ENCODE results near the gene ISM2.

Gene ISM2

DNA sequence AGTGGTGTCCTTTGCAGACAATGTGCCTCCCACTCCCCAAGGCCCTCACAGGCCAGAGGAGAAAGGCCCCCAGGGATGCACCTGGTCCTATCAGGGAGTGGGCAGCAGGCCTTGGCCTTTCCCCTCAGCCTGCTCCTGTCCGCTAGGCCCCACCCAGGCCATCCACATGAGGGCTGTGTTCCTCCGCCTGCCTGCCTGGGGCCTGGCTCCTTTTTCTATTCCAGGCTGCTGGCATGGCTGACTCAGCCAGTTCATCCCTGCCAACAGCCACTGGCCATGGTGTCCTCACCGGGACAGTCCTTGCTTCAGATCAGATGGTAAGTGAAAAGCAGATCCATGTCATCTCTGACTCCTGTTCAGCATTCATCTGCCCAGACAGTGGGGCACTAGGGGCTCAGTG lies 13.4 kb downstream of the ISM2 start:
- Histone ChIP-seq H3K27ac (ENCODE audit: low read length) (no peak overlapping the region), H3K27me3 (ENCODE audit: low read depth, low read length) (no peaks in the 10 kb centered on the region), H3K4me3 (ENCODE audit: low read depth in 1 of 2, low read length in 2 of 2) (no peak overlapping the region), H3K36me3 (ENCODE audit: control insufficient read depth in 1 of 2, insufficient read depth in 2 of 2, low read length in 2 of 2) (no peaks in the 10 kb centered on the region), H3K9me3 (ENCODE audit: control insufficient read depth in 1 of 2, low read length in 2 of 2) (no peaks in the 10 kb centered on the region), H3K4me1 (ENCODE audit: control insufficient read depth in 1 of 2, insufficient read depth in 2 of 2, low read length in 2 of 2) (no peaks in the 10 kb centered on the region)

DNA sequence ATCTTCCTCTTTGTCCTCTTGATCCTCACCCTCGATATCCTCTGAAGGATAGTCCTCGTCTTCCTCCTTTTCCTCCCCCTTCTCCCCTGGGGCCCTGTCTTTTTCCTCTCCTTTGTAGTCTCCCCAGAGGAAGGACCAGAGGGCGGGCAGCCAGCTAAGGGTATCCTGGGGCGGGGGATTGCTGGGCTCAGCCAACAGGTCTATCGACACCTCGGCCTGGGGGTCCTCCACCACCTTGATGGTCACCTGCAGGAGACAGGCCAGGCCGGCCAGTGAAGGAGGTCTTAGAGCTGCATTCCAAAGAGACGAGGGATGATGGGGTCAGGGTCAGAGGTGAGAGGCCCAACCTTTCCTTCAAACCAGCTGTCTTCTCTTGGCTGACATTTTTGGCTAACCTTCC lies 16.2 kb downstream of the ISM2 start:
- Histone ChIP-seq H3K27me3 (ENCODE audit: low read depth, low read length) (no peaks in the 10 kb centered on the region), H3K27ac (ENCODE audit: low read length) (no peak overlapping the region), H3K4me3 (ENCODE audit: low read depth in 1 of 2, low read length in 2 of 2) (no peak overlapping the region), H3K36me3 (ENCODE audit: control insufficient read depth in 1 of 2, insufficient read depth in 2 of 2, low read length in 2 of 2) (no peaks in the 10 kb centered on the region), H3K9me3 (ENCODE audit: control insufficient read depth in 1 of 2, low read length in 2 of 2) (no peaks in the 10 kb centered on the region), H3K4me1 (ENCODE audit: control insufficient read depth in 1 of 2, insufficient read depth in 2 of 2, low read length in 2 of 2) (no peaks in the 10 kb centered on the region)

DNA sequence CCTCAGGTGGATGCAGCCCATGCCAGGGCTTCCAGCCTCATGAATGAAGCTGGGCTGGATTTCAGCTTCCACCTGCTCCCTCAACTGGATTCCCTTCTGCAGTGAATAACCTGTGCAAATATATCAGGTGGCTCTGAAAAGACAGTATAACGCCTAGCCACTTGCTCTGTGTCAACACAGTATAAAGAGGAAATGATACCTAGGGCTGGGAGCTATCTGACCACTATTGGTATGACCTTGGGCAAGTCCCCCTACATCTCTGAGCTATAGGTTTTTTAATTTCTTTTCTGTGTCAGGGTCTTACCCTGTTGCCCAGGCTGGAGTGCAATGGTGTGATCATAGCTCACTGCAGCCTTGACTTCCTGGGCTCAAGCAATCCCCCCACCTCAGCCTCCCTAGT lies 19.8 kb downstream of the ISM2 start:
- Histone ChIP-seq H3K4me1 (ENCODE audit: control insufficient read depth in 1 of 2, insufficient read depth in 2 of 2, low read length in 2 of 2) (no peaks in the 10 kb centered on the region), H3K36me3 (ENCODE audit: control insufficient read depth in 1 of 2, insufficient read depth in 2 of 2, low read length in 2 of 2) (no peaks in the 10 kb centered on the region), H3K27ac (ENCODE audit: low read length) (no peak overlapping the region)

DNA sequence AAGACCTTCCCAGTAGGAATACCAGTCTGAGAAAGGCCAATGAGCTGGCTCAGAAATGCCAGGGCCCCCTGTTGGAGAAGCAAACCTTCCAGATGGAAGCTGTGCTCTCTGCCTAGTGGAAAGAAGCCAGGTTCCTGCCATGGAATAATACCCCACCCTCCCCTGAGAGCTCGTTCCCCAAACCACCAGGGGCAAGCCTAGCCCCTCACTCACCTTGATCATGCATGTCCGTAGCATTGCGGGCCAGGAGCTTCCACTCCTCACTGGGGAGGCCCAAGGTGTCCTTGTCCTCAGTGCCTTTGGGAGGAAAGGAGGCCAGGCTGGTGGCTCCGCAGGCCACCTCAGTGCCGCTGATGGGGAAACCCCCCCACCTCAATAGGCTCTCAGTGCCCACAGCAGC lies 20.6 kb downstream of the ISM2 start:
- Histone ChIP-seq H3K9me3 (ENCODE audit: control insufficient read depth in 1 of 2, low read length in 2 of 2) (no peaks in the 10 kb centered on the region), H3K4me1 (ENCODE audit: control insufficient read depth in 1 of 2, insufficient read depth in 2 of 2, low read length in 2 of 2) (no peaks in the 10 kb centered on the region), H3K36me3 (ENCODE audit: control insufficient read depth in 1 of 2, insufficient read depth in 2 of 2, low read length in 2 of 2) (no peaks in the 10 kb centered on the region), H3K27ac (ENCODE audit: low read length) (no peak overlapping the region), H3K27me3 (ENCODE audit: low read depth, low read length) (no peaks in the 10 kb centered on the region), H3K4me3 (ENCODE audit: low read depth in 1 of 2, low read length in 2 of 2) (no peak overlapping the region)

More for the DNA sequence above, 19.8 kb downstream of the ISM2 start:
- H3K4me3 ChIP-seq (ENCODE audit: low read depth in 1 of 2, low read length in 2 of 2) = no peak overlapping the region
- no peaks in the 10 kb centered on the region for H3K27me3 ChIP-seq (ENCODE audit: low read depth, low read length)
- H3K9me3 ChIP-seq (ENCODE audit: control insufficient read depth in 1 of 2, low read length in 2 of 2) = no peaks in the 10 kb centered on the region

DNA sequence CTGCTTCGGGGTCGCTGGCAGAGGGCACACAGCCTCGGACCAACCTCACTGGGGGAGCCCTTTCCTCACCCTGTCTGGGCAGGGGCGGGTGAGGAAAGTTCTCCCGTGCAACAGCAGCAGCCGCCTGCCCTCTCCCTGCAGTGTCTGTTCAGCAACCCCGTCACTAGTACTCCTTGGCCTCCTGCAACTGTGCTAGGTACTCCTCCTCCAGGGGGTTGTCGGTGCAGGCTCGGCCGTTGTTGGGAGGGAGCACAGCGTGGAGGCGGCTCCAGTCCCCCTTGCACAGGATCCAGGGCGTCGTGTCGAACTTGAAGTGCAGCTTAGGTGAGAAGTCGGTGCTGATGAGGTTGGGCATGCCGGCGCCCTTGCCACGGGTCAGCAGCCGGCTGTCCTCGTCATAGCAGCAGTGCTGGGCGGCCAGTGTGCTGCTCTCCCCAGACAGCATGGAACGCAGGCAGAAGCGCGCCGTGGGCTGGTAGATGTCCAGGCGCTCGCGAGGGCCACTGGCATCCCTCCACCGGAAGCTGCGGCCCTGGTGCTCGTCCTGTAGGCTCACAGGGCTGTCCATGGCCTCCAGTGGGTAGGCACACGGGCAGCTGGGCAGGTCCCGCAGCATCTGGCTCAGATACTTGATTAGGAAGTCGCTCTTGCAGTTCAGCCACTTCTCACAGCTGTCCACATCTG lies 23.0 kb downstream of the ISM2 start:
- no peak overlapping the region for H3K4me3 ChIP-seq (ENCODE audit: low read depth in 1 of 2, low read length in 2 of 2)
- no peaks in the 10 kb centered on the region for H3K4me1 ChIP-seq (ENCODE audit: control insufficient read depth in 1 of 2, insufficient read depth in 2 of 2, low read length in 2 of 2)
- H3K9me3 ChIP-seq (ENCODE audit: control insufficient read depth in 1 of 2, low read length in 2 of 2) = no peaks in the 10 kb centered on the region
- no peaks in the 10 kb centered on the region for H3K27me3 ChIP-seq (ENCODE audit: low read depth, low read length)
- no peak overlapping the region for H3K27ac ChIP-seq (ENCODE audit: low read length)
- no peaks in the 10 kb centered on the region for H3K36me3 ChIP-seq (ENCODE audit: control insufficient read depth in 1 of 2, insufficient read depth in 2 of 2, low read length in 2 of 2)

DNA sequence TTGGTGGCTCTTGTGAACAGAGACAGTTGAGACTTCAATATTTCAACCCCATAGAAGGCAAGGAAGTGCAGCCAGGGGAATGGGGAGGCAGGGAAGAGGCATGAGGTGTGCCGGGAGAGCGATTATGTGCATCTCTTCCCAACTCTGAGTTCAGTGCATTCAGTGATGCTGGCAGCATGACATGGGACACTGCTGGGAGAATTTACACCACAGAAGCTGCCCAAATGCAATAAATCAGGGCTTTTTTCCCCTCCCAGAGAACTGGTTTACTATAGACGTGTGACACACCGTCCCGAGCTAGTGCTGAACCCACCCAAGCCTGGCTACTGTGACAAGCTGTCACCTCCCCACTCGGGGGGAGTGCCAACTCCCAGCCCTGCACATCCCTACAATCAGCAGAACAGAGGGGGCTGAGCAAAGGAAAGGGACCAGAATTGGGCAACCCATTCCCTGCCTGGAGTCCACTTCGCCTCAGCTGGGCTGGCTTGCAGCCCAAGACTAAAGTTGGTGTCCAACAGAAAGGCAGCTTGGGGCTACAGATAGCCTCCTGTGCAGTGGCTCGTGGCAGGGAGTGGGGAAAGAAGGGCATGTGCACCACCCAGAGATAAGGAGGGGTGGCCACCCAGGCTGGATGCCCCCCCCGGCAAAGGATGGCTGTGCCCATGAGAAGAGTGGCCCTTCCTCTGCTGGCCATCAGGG lies 24.0 kb downstream of the ISM2 start:
- Histone ChIP-seq H3K27me3 (ENCODE audit: low read depth, low read length) (no peaks in the 10 kb centered on the region), H3K36me3 (ENCODE audit: control insufficient read depth in 1 of 2, insufficient read depth in 2 of 2, low read length in 2 of 2) (peaks cover 2% of the 10 kb centered on the region in 2 donors), H3K9me3 (ENCODE audit: control insufficient read depth in 1 of 2, low read length in 2 of 2) (no peaks in the 10 kb centered on the region), H3K4me3 (ENCODE audit: low read depth in 1 of 2, low read length in 2 of 2) (no peak overlapping the region), H3K4me1 (ENCODE audit: control insufficient read depth in 1 of 2, insufficient read depth in 2 of 2, low read length in 2 of 2) (no peaks in the 10 kb centered on the region), H3K27ac (ENCODE audit: low read length) (no peak overlapping the region)

DNA sequence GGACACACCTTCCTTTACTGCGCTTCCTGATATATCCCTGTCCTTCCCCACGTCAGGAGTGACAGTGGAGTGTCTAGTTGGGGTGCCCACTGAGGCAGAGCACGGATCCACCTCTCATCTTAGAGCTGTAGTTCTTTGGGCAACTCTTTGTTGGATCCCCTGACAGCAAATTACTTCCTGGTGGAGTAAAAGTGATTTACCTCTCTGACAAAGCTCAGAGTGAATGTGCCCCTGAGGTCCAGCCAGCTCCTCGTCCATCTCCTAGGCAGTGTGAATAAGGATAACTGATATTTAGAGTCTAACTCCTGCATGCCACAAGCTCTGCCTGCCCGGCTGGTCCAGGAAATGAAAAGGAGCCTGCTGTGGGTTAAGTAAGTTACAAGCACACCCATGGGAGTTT lies 24.7 kb downstream of the ISM2 start:
- Histone ChIP-seq H3K27me3 (ENCODE audit: low read depth, low read length) (no peaks in the 10 kb centered on the region), H3K36me3 (ENCODE audit: control insufficient read depth in 1 of 2, insufficient read depth in 2 of 2, low read length in 2 of 2) (peaks cover 9% of the 10 kb centered on the region in 2 donors), H3K9me3 (ENCODE audit: control insufficient read depth in 1 of 2, low read length in 2 of 2) (no peaks in the 10 kb centered on the region), H3K27ac (ENCODE audit: low read length) (no peak overlapping the region), H3K4me3 (ENCODE audit: low read depth in 1 of 2, low read length in 2 of 2) (no peak overlapping the region), H3K4me1 (ENCODE audit: control insufficient read depth in 1 of 2, insufficient read depth in 2 of 2, low read length in 2 of 2) (no peaks in the 10 kb centered on the region)

DNA sequence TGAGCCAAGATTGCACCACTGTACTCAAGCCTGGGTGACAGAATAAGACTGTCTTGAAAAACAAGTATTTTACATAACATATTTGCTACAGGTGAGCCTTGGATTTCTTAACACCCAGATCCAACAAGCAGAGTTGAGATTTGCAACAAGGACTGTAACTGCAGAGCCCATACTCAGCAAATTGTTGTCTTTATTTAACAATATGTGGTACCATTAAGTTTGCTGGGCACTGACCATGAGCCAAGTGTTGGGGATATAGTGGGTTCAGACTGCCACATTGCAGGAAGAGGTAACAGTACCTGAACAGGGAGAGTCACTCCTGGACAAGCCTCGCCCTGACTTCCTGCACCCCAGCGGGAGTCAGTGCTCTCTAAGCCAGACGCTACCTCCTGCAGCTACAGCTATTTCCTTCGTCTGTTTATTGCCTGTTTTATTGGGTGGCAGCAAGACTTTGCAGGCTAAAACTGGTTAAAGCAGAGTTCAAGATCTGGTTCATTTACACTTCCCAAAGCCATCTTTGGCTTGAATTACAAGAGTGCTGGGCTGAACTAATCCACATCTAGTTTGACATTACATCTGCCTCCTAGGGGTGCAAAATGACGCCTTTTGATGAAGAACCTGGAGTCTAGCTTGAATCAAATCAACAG lies 28.3 kb downstream of the ISM2 start:
- H3K27me3 ChIP-seq (ENCODE audit: low read depth, low read length) = no peaks in the 10 kb centered on the region
- H3K9me3 ChIP-seq (ENCODE audit: control insufficient read depth in 1 of 2, low read length in 2 of 2) = no peaks in the 10 kb centered on the region
- no peaks in the 10 kb centered on the region for H3K4me1 ChIP-seq (ENCODE audit: control insufficient read depth in 1 of 2, insufficient read depth in 2 of 2, low read length in 2 of 2)
- no peak overlapping the region for H3K27ac ChIP-seq (ENCODE audit: low read length)
- H3K4me3 ChIP-seq (ENCODE audit: low read depth in 1 of 2, low read length in 2 of 2) = no peak overlapping the region
- peaks cover 33 to 42% of the 10 kb centered on the region in 2 donors for H3K36me3 ChIP-seq (ENCODE audit: control insufficient read depth in 1 of 2, insufficient read depth in 2 of 2, low read length in 2 of 2)

DNA sequence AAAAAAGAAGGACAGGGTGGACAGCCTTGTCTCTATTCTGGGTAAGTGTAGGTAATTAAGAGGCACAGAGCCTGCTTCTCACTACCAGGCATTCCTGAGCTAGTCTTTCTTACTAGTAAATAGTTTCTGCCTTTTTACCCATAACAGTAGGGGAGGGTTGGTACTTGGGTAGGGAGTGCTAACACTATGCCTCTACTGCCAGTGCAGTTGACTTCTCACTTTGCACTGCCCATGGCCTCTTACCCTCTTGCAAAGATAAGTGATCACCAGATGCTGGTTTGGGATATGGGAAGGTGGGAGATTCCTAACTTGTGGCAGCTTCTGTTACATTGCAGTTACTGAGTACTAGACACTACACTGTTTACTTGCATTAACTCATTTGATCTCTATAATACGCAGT lies 29.1 kb downstream of the ISM2 start:
- no peak overlapping the region for H3K27ac ChIP-seq (ENCODE audit: low read length)
- peaks cover 41 to 50% of the 10 kb centered on the region in 2 donors for H3K36me3 ChIP-seq (ENCODE audit: control insufficient read depth in 1 of 2, insufficient read depth in 2 of 2, low read length in 2 of 2)

DNA sequence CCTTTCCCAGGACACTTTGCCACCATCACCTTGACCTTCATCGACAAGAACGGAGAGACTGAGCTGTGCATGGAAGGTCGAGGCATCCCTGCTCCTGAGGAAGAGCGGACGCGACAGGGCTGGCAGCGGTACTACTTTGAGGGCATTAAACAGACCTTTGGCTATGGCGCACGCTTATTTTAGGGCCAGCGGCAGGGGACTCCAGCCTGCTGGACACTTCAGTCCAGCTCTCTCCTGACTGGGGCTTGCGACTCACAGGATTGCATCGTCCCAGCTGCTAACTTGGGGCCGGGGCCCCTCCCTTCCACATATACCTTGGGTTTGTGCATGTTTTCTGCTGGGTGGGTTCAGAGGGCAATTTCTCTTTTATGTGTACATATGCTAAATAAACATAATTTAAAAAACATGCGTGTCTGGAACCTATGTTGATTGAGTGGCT lies 29.5 kb downstream of the ISM2 start:
- no peaks in the 10 kb centered on the region for H3K9me3 ChIP-seq (ENCODE audit: control insufficient read depth in 1 of 2, low read length in 2 of 2)
- H3K27me3 ChIP-seq (ENCODE audit: low read depth, low read length) = no peaks in the 10 kb centered on the region
- no peak overlapping the region for H3K4me3 ChIP-seq (ENCODE audit: low read depth in 1 of 2, low read length in 2 of 2)
- H3K27ac ChIP-seq (ENCODE audit: low read length) = no peak overlapping the region
- H3K36me3 ChIP-seq (ENCODE audit: control insufficient read depth in 1 of 2, insufficient read depth in 2 of 2, low read length in 2 of 2) = peaks cover 45 to 55% of the 10 kb centered on the region in 2 donors
- H3K4me1 ChIP-seq (ENCODE audit: control insufficient read depth in 1 of 2, insufficient read depth in 2 of 2, low read length in 2 of 2) = no peaks in the 10 kb centered on the region

More for the DNA sequence above, 29.1 kb downstream of the ISM2 start:
- Histone ChIP-seq H3K4me1 (ENCODE audit: control insufficient read depth in 1 of 2, insufficient read depth in 2 of 2, low read length in 2 of 2) (no peaks in the 10 kb centered on the region), H3K27me3 (ENCODE audit: low read depth, low read length) (no peaks in the 10 kb centered on the region), H3K9me3 (ENCODE audit: control insufficient read depth in 1 of 2, low read length in 2 of 2) (no peaks in the 10 kb centered on the region), H3K4me3 (ENCODE audit: low read depth in 1 of 2, low read length in 2 of 2) (no peak overlapping the region)

DNA sequence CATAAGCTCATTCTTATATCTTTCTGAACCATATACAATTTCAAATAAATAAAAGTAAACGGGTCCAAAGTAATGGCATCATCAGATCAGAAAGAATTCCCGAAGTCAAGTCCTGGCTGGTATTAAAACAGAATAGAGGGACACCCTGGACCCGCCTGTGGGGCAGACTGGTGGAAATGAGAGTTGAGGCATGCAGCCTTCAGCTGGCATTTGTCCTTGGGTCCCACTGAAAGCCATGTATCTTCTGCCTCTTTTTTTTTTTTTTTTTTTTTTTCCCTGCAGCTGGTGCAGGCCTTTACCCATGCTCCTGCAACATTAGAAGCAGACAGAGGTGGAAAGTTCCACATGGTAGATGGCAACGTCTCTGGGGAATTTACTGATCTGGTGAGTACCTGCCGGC lies 30.8 kb downstream of the ISM2 start:
- no peaks in the 10 kb centered on the region for H3K27me3 ChIP-seq (ENCODE audit: low read depth, low read length)
- H3K4me3 ChIP-seq (ENCODE audit: low read depth in 1 of 2, low read length in 2 of 2) = no peak overlapping the region
- no peaks in the 10 kb centered on the region for H3K9me3 ChIP-seq (ENCODE audit: control insufficient read depth in 1 of 2, low read length in 2 of 2)
- no peaks in the 10 kb centered on the region for H3K4me1 ChIP-seq (ENCODE audit: control insufficient read depth in 1 of 2, insufficient read depth in 2 of 2, low read length in 2 of 2)
- H3K27ac ChIP-seq (ENCODE audit: low read length) = no peak overlapping the region
- H3K36me3 ChIP-seq (ENCODE audit: control insufficient read depth in 1 of 2, insufficient read depth in 2 of 2, low read length in 2 of 2) = peaks cover 54 to 66% of the 10 kb centered on the region in 2 donors
